Esophagus (tissue), 2 donors: ENCODE data around the gene PPIF. TPM values are rescaled to one million over a fixed set of nuclear protein-coding genes. Genes with fewer than 3 reads are reported as not detected.

Source experiments
- H3K27ac ChIP-seq, 2 donors: one replicate each; pipeline ENCODE4 v1.5.1; 2013; ENCODE audit warnings: low read depth in 2 of 2, mild to moderate bottlenecking in 2 of 2, inconsistent platforms in 1 of 2, low read length in 1 of 2, moderate library complexity in 1 of 2
- H3K27me3 ChIP-seq, 2 donors: one replicate each; pipeline ENCODE4 v1.6.1; 2013; ENCODE audit warnings: low read length in 2 of 2, control low read depth in 1 of 2, mild to moderate bottlenecking in 1 of 2; ENCODE audit not compliant: insufficient read depth in 2 of 2, control insufficient read depth in 1 of 2
- H3K36me3 ChIP-seq, 2 donors: one replicate each; pipeline ENCODE4 v1.6.1; 2013; ENCODE audit warnings: low read length in 1 of 2; ENCODE audit not compliant: control insufficient read depth in 2 of 2, insufficient read depth in 2 of 2
- H3K4me1 ChIP-seq, 2 donors: one replicate each; pipeline ENCODE4 v1.6.1; 2013; ENCODE audit warnings: low read length in 1 of 2; ENCODE audit not compliant: control insufficient read depth in 2 of 2, insufficient read depth in 2 of 2
- H3K4me3 ChIP-seq, 2 donors: one replicate each; pipeline ENCODE4 v1.5.1; 2013; ENCODE audit warnings: low read length in 2 of 2, mild to moderate bottlenecking in 2 of 2, low read depth in 1 of 2, moderate library complexity in 1 of 2
- H3K9me3 ChIP-seq, 2 donors: one replicate each; pipeline ENCODE4 v1.6.1; 2013; ENCODE audit warnings: mild to moderate bottlenecking in 2 of 2, low read depth in 1 of 2, low read length in 1 of 2, moderate library complexity in 1 of 2; ENCODE audit not compliant: control insufficient read depth in 2 of 2, insufficient read depth in 1 of 2
- WGBS, 2 donors: extraction: QIAGEN DNeasy Blood & Tissue Kit; methylation state at CpG; one replicate each; pipeline ENCODE4 v1.1.7; 2013; 5-methylcytosine and 5-hydroxymethylcytosine counted together
- polyA plus RNA-seq, 2 donors: library from polyadenylated mRNA; stranded (reverse); fragments of 200-250 nt; gene quantifications; one replicate each; pipeline ENCODE4 v1.2.3, GENCODE V29; 2013
- donor health status: healthy with polysubstance abuse.
- donor health status: Bipolar disorder and iron deficiency.

PPIF gene
- polyA plus RNA-seq, 2 donors, result 38.4 to 57.4 TPM

- 77 to 78% methylated on average over 2 of the region's 2 CpGs for WGBS, 2 donors
- Histone ChIP-seq H3K9me3 (no peaks in the 10 kb centered on the region), H3K27ac (no peak overlapping the region), H3K4me3 (no peak overlapping the region), H3K4me1 (peaks cover 0 to 16% of the 10 kb centered on the region in 2 donors), H3K27me3 (no peaks in the 10 kb centered on the region), H3K36me3 (no peaks in the 10 kb centered on the region)
These were observed 25.8 kb upstream of the PPIF start for GRCh38 chr10:79321494-79321882.

GRCh38 chr10:79321951-79322350 lies 25.3 kb upstream of the PPIF start:
- peaks cover 0 to 15% of the 10 kb centered on the region in 2 donors for H3K4me1 ChIP-seq
- no peaks in the 10 kb centered on the region for H3K27me3 ChIP-seq
- H3K9me3 ChIP-seq, result no peaks in the 10 kb centered on the region
- H3K36me3 ChIP-seq, result no peaks in the 10 kb centered on the region
- H3K4me3 ChIP-seq, result no peak overlapping the region
- no peak overlapping the region for H3K27ac ChIP-seq

GRCh38 chr10:79322616-79323543 lies 24.4 kb upstream of the PPIF start:
- H3K27ac ChIP-seq, result peak overlapping the region in 1 of 2 donors; percentile 52
- peaks cover 0 to 8% of the 10 kb centered on the region in 2 donors for H3K4me1 ChIP-seq
- no peaks in the 10 kb centered on the region for H3K27me3 ChIP-seq
- no peaks in the 10 kb centered on the region for H3K9me3 ChIP-seq
- no peaks in the 10 kb centered on the region for H3K36me3 ChIP-seq
- no peak overlapping the region for H3K4me3 ChIP-seq
- 71 to 72% methylated on average over 15 of the region's 15 CpGs for WGBS, 2 donors

GRCh38 chr10:79323602-79324001 lies 23.7 kb upstream of the PPIF start:
- 79 to 87% methylated on average over 1 of the region's 1 CpG for WGBS, 2 donors
- H3K27ac ChIP-seq, result no peak overlapping the region
- H3K36me3 ChIP-seq, result no peaks in the 10 kb centered on the region

GRCh38 chr10:79324032-79324695 lies 23.1 kb upstream of the PPIF start:
- no peak overlapping the region for H3K4me3 ChIP-seq
- H3K27ac ChIP-seq, result no peak overlapping the region
- H3K9me3 ChIP-seq, result no peaks in the 10 kb centered on the region
- no peaks in the 10 kb centered on the region for H3K27me3 ChIP-seq
- peaks cover 0 to 10% of the 10 kb centered on the region in 2 donors for H3K4me1 ChIP-seq
- H3K36me3 ChIP-seq, result no peaks in the 10 kb centered on the region
- 88 to 89% methylated on average over 10 of the region's 10 CpGs for WGBS, 2 donors

More at GRCh38 chr10:79323602-79324001, 23.7 kb upstream of the PPIF start:
- Histone ChIP-seq H3K4me3 (no peak overlapping the region), H3K27me3 (no peaks in the 10 kb centered on the region), H3K9me3 (no peaks in the 10 kb centered on the region), H3K4me1 (peaks cover 0 to 4% of the 10 kb centered on the region in 2 donors)

- no peak overlapping the region for H3K4me3 ChIP-seq
- no peaks in the 10 kb centered on the region for H3K9me3 ChIP-seq
- 95 to 98% methylated on average over 3 of the region's 3 CpGs for WGBS, 2 donors
- H3K27me3 ChIP-seq, result no peaks in the 10 kb centered on the region
- H3K4me1 ChIP-seq, result peaks cover 0 to 12% of the 10 kb centered on the region in 2 donors
- H3K27ac ChIP-seq, result no peak overlapping the region
- no peaks in the 10 kb centered on the region for H3K36me3 ChIP-seq
These were observed 20.7 kb upstream of the PPIF start for GRCh38 chr10:79326361-79327089.

GRCh38 chr10:79327090-79327457 lies 20.2 kb upstream of the PPIF start:
- 92 to 94% methylated on average over 8 of the region's 8 CpGs for WGBS, 2 donors
- Histone ChIP-seq H3K36me3 (no peaks in the 10 kb centered on the region), H3K4me3 (no peak overlapping the region), H3K9me3 (no peaks in the 10 kb centered on the region), H3K4me1 (peaks cover 0 to 11% of the 10 kb centered on the region in 2 donors), H3K27ac (no peak overlapping the region), H3K27me3 (no peaks in the 10 kb centered on the region)

GRCh38 chr10:79328147-79328701 lies 19.0 kb upstream of the PPIF start:
- 87 to 97% methylated on average over 6 of the region's 6 CpGs for WGBS, 2 donors
- Histone ChIP-seq H3K27me3 (no peaks in the 10 kb centered on the region), H3K4me1 (peaks cover 0 to 11% of the 10 kb centered on the region in 2 donors), H3K27ac (no peak overlapping the region), H3K9me3 (no peaks in the 10 kb centered on the region), H3K4me3 (no peak overlapping the region), H3K36me3 (no peaks in the 10 kb centered on the region)
